ENCODE data around the gene MAP2K5. TPM values are rescaled to one million over a fixed set of nuclear protein-coding genes. Genes with fewer than 3 reads are reported as not detected.

The MAP2K5 gene
- total RNA-seq, 1 donor from 2014 or later = 25.0 TPM

DNA sequence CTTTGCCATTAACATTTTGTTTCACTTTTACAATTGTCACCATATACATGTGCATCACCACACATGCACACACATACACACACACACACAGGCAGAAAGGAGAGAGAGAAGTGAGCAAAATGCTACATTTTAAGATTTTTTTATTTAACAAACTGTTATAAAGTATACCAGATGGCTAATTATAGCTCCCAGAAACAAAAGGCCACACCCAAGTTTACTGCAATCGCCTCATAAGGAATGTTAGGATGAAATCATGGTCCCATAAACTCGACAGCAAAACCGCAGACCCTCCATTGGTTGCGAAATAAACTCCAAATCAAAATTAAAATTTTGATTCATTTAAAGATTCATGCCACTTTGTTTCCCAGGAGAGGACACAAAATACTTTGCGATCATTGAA lies 37.7 kb upstream of the MAP2K5 start:
- no peaks in the 10 kb centered on the region for H3K27me3 ChIP-seq (ENCODE audit: low read depth)
- DNase-seq = no peak
- TF ChIP-seq, protein P1, sequence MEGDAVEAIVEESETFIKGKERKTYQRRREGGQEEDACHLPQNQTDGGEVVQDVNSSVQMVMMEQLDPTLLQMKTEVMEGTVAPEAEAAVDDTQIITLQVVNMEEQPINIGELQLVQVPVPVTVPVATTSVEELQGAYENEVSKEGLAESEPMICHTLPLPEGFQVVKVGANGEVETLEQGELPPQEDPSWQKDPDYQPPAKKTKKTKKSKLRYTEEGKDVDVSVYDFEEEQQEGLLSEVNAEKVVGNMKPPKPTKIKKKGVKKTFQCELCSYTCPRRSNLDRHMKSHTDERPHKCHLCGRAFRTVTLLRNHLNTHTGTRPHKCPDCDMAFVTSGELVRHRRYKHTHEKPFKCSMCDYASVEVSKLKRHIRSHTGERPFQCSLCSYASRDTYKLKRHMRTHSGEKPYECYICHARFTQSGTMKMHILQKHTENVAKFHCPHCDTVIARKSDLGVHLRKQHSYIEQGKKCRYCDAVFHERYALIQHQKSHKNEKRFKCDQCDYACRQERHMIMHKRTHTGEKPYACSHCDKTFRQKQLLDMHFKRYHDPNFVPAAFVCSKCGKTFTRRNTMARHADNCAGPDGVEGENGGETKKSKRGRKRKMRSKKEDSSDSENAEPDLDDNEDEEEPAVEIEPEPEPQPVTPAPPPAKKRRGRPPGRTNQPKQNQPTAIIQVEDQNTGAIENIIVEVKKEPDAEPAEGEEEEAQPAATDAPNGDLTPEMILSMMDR (IDR thresholded peaks at IDR 0.05; ENCODE audit: borderline replicate concordance) = no peak
- H3K4me1 ChIP-seq = no peaks in the 10 kb centered on the region
- no peaks in the 10 kb centered on the region for H3K36me3 ChIP-seq
- intact Hi-C loops (cut with micrococcal nuclease) = no loop called here
- no peak overlapping the region for H3K27ac ChIP-seq (replicated peaks)
- no peak overlapping the region for H3K4me3 ChIP-seq
- H3K9me3 ChIP-seq (replicated peaks) = no peaks in the 10 kb centered on the region

DNA sequence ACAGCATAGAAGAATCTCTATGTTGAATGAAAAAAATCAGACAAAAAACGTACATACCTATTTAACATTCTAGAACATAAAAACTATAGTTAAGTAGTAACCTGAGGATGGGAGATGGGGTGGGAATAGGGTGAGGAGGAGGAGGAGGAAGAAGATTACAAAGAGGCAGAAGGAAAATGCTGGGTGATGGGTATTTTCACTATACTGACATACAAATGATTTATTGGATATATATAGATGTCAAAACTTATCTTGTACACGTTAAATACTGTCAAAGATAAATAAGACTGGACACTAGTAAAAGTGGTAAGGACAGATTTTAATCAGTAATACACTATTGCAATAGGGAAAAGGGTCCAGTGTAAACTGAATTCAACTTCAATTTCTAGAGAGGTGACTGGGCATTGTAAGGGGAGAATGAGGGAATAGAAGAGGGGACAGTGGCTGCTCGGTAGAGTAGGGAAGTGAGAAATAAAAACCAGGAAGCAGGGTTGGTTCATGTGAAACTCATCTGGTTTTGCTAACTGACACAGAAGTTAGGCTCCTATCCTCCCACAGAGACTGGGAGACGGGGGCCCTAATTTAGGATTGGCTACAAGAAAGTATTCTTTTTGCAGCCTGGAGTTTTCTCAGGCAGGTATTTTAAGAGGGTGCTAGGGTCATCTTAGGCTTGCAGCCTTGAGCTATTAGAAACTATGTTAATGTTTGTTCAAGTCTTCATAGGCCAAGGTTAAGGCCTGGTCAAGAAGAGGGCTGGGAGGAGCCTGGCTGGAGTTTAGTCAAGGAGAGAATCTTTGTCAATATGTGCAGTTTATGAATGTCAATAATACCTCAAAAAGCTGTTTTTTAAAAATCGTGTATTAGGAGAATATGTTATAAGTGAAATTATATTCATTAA lies 36.6 kb upstream of the MAP2K5 start:
- no peaks in the 10 kb centered on the region for H3K9me3 ChIP-seq (replicated peaks)
- H3K36me3 ChIP-seq = no peaks in the 10 kb centered on the region
- no peak for DNase-seq
- H3K4me1 ChIP-seq = no peaks in the 10 kb centered on the region
- TF ChIP-seq, protein P1 (IDR thresholded peaks at IDR 0.05; ENCODE audit: borderline replicate concordance) = no peak
- intact Hi-C loops (cut with micrococcal nuclease) = no loop called here
- no peaks in the 10 kb centered on the region for H3K27me3 ChIP-seq (ENCODE audit: low read depth)
- H3K4me3 ChIP-seq = no peak overlapping the region
- H3K27ac ChIP-seq (replicated peaks) = no peak overlapping the region

DNA sequence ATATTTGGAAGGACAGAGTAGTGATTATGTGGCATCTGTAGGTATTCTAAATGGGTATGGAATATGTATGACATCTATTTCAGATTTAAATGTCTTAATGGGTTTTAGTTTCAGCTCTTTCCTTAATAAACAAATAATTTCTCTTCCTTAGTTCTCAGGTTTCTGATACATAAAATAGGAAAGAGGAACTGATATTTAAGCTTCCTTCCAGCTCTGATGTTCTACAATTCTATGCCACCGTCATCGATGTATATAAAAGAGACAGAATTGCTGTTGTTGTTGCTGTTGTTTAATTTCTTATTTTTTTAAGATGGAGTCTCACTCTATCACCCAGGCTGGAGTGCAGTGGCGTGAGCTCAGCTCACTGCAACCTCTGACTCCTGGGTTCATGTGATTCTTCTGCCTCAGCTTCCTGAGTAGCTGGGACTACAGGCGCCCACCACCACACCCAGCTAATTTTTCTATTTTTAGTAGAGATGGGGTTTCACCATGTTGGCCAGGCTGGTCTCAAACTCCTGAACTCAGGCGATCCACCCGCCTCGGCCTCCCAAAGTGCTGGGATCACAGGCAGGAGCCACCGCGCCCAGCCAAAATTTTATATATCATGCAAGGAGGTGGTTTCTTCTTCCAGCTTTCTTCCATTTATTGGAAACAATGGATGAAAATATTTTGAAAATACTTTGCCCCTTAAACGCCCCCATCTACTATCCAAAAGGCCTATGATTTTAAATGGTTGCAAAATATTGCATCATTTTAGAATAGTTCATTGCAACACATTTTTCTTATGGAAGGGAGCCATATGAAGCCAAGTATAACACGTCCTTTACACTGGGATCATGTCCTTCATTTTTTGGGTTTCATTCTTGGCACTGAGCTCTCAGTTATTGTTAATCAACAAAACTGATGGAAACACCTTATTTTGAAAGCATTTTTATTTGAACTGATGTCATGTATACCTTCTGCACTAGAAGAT lies 35.4 kb upstream of the MAP2K5 start:
- H3K4me1 ChIP-seq = no peaks in the 10 kb centered on the region
- no peaks in the 10 kb centered on the region for H3K27me3 ChIP-seq (ENCODE audit: low read depth)
- intact Hi-C loops (cut with micrococcal nuclease) = no loop called here
- peaks cover 5% of the 10 kb centered on the region for H3K36me3 ChIP-seq
- no peak overlapping the region for H3K4me3 ChIP-seq
- TF ChIP-seq, protein P1 (IDR thresholded peaks at IDR 0.05; ENCODE audit: borderline replicate concordance) = no peak
- H3K9me3 ChIP-seq (replicated peaks) = no peaks in the 10 kb centered on the region
- no peak overlapping the region for H3K27ac ChIP-seq (replicated peaks)
- no peak for DNase-seq

DNA sequence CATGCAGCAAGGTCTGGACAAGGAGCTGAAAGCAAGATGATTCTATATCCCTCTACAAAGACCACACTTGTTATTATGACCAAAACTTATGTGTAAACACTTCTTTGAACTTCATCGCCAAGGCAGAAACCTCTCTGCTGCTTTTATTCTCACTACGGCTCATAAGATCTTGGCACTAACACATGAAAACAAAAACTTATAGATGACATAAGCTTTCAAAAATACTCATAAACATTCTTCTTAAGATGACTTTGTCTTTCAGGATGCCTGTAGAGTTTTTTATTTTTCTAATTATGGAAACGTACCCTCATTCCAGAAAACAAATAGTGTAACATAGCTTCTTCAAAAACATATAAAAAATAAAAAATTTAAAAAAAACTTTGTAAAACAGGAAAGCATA lies 34.1 kb upstream of the MAP2K5 start:
- intact Hi-C loops (cut with micrococcal nuclease) = no loop called here
- DNase-seq = no peak
- Histone ChIP-seq H3K4me1 (no peaks in the 10 kb centered on the region), H3K27ac (replicated peaks) (no peak overlapping the region), H3K4me3 (no peak overlapping the region), H3K9me3 (replicated peaks) (no peaks in the 10 kb centered on the region), H3K36me3 (peaks cover 18% of the 10 kb centered on the region), H3K27me3 (ENCODE audit: low read depth) (no peaks in the 10 kb centered on the region)
- TF ChIP-seq, protein P1 (IDR thresholded peaks at IDR 0.05; ENCODE audit: borderline replicate concordance) = no peak

DNA sequence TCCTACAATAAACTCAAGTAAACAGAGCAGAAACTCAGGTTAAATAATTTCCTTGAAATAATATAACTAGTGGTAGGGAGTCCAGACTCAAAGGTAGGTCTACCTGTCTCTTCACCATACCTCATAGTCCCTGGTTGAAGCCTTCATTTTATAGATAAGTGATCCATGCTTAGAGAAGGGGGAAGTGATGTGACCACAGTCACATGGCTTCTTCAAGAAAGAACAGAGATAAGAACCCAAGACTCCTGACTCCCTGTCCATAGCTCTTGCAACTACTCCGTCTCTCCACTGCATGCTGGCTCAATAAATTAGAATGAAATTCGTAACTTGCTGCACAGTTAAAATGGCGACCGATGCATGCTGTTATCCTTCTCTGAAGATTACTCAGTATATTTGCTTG lies 32.6 kb upstream of the MAP2K5 start:
- intact Hi-C loops (cut with micrococcal nuclease) = no loop called here
- Histone ChIP-seq H3K9me3 (replicated peaks) (no peaks in the 10 kb centered on the region), H3K36me3 (peaks cover 33% of the 10 kb centered on the region), H3K27me3 (ENCODE audit: low read depth) (no peaks in the 10 kb centered on the region), H3K4me3 (no peak overlapping the region), H3K27ac (replicated peaks) (no peak overlapping the region), H3K4me1 (no peaks in the 10 kb centered on the region)
- DNase-seq = no peak
- TF ChIP-seq, protein P1 (IDR thresholded peaks at IDR 0.05; ENCODE audit: borderline replicate concordance) = no peak

Data from left ventricle myocardium inferior (tissue), 1 donor.